ENCODE measurements around the gene CCND1.

The CCND1 gene

GRCh38 chr11:69661413-69661715 is 20.4 kb downstream of the CCND1 start:
- no peak for DNase-seq (ENCODE audit: extremely low read depth, low read depth)
- TF ChIP-seq CTCF (IDR thresholded peaks at IDR 0.05; ENCODE audit: low read depth, low read length) = no peak

GRCh38 chr11:69662021-69662698 is 21.2 kb downstream of the CCND1 start:
- TF ChIP-seq CTCF (IDR thresholded peaks at IDR 0.05; ENCODE audit: low read depth, low read length) = no peak; the same call in 1 of the 2 replicates

GRCh38 chr11:69662806-69663205 is 21.9 kb downstream of the CCND1 start:
- DNase-seq (ENCODE audit: extremely low read depth, low read depth) = no peak
- no peak for TF ChIP-seq CTCF (IDR thresholded peaks at IDR 0.05; ENCODE audit: low read depth, low read length)

More at GRCh38 chr11:69662021-69662698, 21.2 kb downstream of the CCND1 start:
- no peak for DNase-seq (ENCODE audit: extremely low read depth, low read depth)

- no peak for DNase-seq (ENCODE audit: extremely low read depth, low read depth)
- no peak for TF ChIP-seq CTCF (IDR thresholded peaks at IDR 0.05; ENCODE audit: low read depth, low read length)
These were observed 22.4 kb downstream of the CCND1 start for GRCh38 chr11:69663326-69663725.

GRCh38 chr11:69664103-69664775 is 23.3 kb downstream of the CCND1 start:
- DNase-seq (ENCODE audit: extremely low read depth, low read depth) = no peak
- no peak for TF ChIP-seq CTCF (IDR thresholded peaks at IDR 0.05; ENCODE audit: low read depth, low read length)

GRCh38 chr11:69664901-69665300 is 23.9 kb downstream of the CCND1 start:
- no peak for TF ChIP-seq CTCF (IDR thresholded peaks at IDR 0.05; ENCODE audit: low read depth, low read length)
- no peak for DNase-seq (ENCODE audit: extremely low read depth, low read depth)

- no peak for TF ChIP-seq CTCF (IDR thresholded peaks at IDR 0.05; ENCODE audit: low read depth, low read length)
- no peak for DNase-seq (ENCODE audit: extremely low read depth, low read depth)
These were observed 24.7 kb downstream of the CCND1 start for GRCh38 chr11:69665669-69666068.
